Loucy (cell line): Measurements from ENCODE around the gene MAPK14.

ENCODE experiments used
- EZH2phosphoT487 ChIP-seq: fragments of 200-600 bp; IDR thresholded peaks from 2 replicates; pipeline ENCODE4 v1.6.1; 2018; ENCODE audit warnings: antibody characterized with exemption, mild to moderate bottlenecking, moderate library complexity, borderline replicate concordance
- TF ChIP-seq, protein P1 (sequence below): fragments of 200-600 bp; sonication (generic); conservative IDR thresholded peaks from 2 replicates; pipeline ENCODE4 v1.5.1; 2014; ENCODE audit warnings: mild to moderate bottlenecking, antibody characterized with exemption, low read length

DNA sequence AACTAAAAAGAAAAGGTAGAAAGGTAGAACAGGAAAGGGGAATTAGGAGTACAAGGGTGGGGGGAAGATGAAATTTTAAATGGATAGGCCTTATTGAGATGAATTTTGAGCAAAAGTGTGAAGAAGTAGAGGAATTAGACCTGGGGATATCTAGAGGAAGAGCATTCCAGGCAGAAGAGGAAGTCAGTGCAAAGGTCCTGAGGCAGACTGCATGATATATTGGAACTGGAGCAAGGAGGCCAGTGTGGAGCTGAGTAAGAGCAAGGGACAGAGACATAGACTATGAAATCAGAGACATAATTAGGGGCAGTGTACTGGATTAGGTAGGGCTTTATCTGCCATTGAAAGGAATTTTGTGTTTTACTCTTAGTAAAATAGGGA lies 40.4 kb downstream of the MAPK14 start:
- TF ChIP-seq, protein P1, sequence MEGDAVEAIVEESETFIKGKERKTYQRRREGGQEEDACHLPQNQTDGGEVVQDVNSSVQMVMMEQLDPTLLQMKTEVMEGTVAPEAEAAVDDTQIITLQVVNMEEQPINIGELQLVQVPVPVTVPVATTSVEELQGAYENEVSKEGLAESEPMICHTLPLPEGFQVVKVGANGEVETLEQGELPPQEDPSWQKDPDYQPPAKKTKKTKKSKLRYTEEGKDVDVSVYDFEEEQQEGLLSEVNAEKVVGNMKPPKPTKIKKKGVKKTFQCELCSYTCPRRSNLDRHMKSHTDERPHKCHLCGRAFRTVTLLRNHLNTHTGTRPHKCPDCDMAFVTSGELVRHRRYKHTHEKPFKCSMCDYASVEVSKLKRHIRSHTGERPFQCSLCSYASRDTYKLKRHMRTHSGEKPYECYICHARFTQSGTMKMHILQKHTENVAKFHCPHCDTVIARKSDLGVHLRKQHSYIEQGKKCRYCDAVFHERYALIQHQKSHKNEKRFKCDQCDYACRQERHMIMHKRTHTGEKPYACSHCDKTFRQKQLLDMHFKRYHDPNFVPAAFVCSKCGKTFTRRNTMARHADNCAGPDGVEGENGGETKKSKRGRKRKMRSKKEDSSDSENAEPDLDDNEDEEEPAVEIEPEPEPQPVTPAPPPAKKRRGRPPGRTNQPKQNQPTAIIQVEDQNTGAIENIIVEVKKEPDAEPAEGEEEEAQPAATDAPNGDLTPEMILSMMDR, result no peak
- no peak for TF ChIP-seq EZH2phosphoT487
